Measurements from ENCODE around the gene DOP1A. TPM values are rescaled to one million over a fixed set of nuclear protein-coding genes. Genes with fewer than 3 reads are reported as not detected.

Gene DOP1A
- total and polyA plus RNA-seq, 2 experiments from 2014 or later: 4.5 to 26.0 TPM

DNA sequence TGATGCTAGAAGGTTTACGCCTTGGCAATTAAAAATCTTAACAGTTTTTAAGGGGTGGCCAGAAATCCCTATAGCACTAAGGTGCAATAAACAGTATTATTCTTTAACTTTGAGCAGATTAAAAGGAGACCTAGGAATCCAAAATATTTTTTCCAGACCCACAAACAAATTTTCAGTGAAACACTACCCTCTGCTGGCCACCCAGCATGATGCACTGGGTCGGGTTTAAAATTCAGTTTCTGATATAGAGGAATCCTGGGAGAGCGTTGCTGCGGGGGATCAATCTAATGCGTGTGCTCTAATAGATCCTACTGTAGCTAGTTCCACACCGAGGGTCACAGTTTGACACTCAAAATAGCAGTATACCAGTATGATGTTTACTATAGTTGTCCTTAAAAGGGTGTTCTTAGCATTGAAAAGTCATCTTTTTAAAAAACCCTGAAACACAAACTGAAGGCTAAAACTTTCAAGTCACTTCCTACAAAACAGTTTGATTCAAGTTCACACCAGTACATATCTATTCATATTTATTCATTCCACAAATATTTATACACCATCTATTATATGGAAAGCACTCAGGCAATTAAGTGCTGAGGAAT lies 12.0 kb upstream of the DOP1A start:
- peak; percentile 63 to 66 for DNase-seq (ENCODE audit: low read depth in 1 of 2, low spot score in 1 of 2)
- TF ChIP-seq, protein P1, sequence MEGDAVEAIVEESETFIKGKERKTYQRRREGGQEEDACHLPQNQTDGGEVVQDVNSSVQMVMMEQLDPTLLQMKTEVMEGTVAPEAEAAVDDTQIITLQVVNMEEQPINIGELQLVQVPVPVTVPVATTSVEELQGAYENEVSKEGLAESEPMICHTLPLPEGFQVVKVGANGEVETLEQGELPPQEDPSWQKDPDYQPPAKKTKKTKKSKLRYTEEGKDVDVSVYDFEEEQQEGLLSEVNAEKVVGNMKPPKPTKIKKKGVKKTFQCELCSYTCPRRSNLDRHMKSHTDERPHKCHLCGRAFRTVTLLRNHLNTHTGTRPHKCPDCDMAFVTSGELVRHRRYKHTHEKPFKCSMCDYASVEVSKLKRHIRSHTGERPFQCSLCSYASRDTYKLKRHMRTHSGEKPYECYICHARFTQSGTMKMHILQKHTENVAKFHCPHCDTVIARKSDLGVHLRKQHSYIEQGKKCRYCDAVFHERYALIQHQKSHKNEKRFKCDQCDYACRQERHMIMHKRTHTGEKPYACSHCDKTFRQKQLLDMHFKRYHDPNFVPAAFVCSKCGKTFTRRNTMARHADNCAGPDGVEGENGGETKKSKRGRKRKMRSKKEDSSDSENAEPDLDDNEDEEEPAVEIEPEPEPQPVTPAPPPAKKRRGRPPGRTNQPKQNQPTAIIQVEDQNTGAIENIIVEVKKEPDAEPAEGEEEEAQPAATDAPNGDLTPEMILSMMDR (IDR thresholded peaks at IDR 0.05; ENCODE audit: low read depth, low read length): peak; percentile 83
- Histone ChIP-seq H3K4me1 (ENCODE audit: low read depth) (peaks cover 9% of the 10 kb centered on the region), H3K36me3 (peaks cover 10% of the 10 kb centered on the region), H3K9me3 (ENCODE audit: low read depth) (no peaks in the 10 kb centered on the region), H3K4me3 (no peak overlapping the region), H3K27me3 (no peaks in the 10 kb centered on the region), H3K27ac (no peak overlapping the region)

DNA sequence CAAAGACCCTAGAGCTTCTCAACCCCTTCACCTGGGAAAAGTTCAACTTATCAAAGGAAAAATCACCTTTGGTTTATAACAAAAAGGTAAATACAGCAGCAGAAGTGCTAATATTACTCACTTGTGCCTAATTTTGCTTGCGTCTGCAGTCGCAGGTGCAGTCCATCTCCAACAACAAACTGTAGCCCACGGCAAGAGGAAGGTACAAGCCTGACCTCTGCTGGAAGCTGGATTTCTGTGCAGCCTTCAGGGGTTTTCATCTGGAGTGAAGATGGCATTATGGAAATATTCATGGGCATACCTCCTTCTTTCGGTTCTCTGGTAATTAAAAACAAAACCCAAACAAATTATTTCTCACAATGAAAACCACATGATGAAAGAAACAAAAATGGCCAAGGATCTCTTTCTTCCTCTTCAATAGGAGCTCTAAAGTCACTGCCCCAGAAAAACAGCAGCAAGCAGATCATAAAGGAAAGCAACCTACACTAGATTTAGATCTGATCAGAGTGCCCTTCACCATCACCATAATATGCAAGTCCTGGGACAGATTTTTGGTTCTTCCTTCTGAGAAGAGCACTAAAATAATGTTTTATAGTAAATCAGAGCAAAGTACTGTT lies 9.7 kb upstream of the DOP1A start:
- peaks cover 10% of the 10 kb centered on the region for H3K36me3 ChIP-seq
- no peak overlapping the region for H3K4me3 ChIP-seq
- TF ChIP-seq, protein P1 (IDR thresholded peaks at IDR 0.05; ENCODE audit: low read depth, low read length): peak; percentile 84
- H3K27me3 ChIP-seq: no peaks in the 10 kb centered on the region
- no peak overlapping the region for H3K27ac ChIP-seq
- peak; percentile 59 to 66 for DNase-seq (ENCODE audit: low read depth in 1 of 2, low spot score in 1 of 2)
- no peaks in the 10 kb centered on the region for H3K9me3 ChIP-seq (ENCODE audit: low read depth)
- no peaks in the 10 kb centered on the region for H3K4me1 ChIP-seq (ENCODE audit: low read depth)

DNA sequence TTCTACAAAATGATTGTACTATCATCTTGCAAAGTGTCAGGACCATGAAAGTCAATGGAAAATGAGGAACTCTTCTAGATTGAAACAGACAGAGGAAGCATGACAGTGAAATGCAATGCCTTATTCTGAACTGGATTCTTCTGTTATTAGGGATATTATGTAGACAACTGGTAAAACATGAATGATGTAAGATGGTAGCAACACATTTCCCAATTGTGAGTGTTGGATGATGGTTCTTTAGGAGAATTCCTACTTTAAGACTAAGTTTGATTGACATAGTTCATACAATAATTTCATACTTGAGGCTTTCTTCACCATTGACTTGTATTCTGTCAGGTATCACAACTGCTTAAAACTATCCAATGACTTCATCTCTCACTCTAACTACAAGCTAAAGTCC lies 6.3 kb upstream of the DOP1A start:
- DNase-seq (ENCODE audit: low read depth in 1 of 2, low spot score in 1 of 2): no peak
- Histone ChIP-seq H3K4me3 (no peak overlapping the region), H3K27ac (no peak overlapping the region), H3K36me3 (peaks cover 10% of the 10 kb centered on the region), H3K27me3 (no peaks in the 10 kb centered on the region), H3K4me1 (ENCODE audit: low read depth) (no peaks in the 10 kb centered on the region), H3K9me3 (ENCODE audit: low read depth) (no peaks in the 10 kb centered on the region)
- TF ChIP-seq, protein P1 (IDR thresholded peaks at IDR 0.05; ENCODE audit: low read depth, low read length): no peak

- peak in 1 of 2 donors; percentile 17 for DNase-seq (ENCODE audit: low read depth in 1 of 2, low spot score in 1 of 2)
- H3K27ac ChIP-seq: no peak overlapping the region
- no peaks in the 10 kb centered on the region for H3K9me3 ChIP-seq (ENCODE audit: low read depth)
- no peak overlapping the region for H3K4me3 ChIP-seq
- TF ChIP-seq, protein P1 (IDR thresholded peaks at IDR 0.05; ENCODE audit: low read depth, low read length): no peak
- H3K36me3 ChIP-seq: no peaks in the 10 kb centered on the region
- H3K4me1 ChIP-seq (ENCODE audit: low read depth): no peaks in the 10 kb centered on the region
- no peaks in the 10 kb centered on the region for H3K27me3 ChIP-seq
These were observed 5.2 kb upstream of the DOP1A start for GRCh38 chr6:83062225-83062624.

DNA sequence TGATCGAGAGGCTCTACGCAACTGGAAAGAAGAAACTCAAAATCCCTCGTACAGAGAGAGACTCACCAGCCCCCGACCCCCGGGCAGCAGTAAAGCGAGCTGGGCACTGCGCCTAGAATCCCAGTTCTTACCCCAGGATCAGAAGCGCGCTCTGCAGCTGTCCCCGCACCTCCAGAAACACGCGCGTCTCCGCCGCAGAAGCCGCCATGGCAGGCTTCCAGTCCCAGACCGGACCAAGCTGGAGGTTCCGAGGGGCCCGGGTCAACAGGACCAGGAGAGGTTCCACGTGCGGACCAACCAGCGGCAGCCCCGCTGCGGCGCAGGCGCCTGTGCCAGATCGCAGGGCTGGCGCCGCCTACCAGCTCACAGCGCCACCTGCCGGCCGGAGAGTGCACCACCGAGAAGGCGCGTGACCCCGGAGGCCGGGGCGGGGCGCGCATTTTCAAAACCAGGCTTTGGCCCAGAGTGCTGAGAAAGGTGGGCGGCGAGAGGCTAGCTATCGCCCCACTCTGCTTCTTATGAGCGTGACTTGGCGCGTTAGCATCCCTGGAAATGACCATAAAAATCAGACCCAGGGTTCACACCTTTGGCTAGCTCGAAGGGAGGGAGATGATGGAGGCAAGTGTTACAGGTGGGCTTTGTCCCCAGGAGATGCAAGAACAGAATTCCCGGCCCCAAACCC lies 1.8 kb upstream of the DOP1A start, which contains the start of gene UBE3D:
Gene UBE3D (minus strand): TSS at position 331 of the 682 bp plus-strand sequence. CDS start 123 bp downstream, at position 208.
- Histone ChIP-seq H3K27me3 (no peaks in the 10 kb centered on the region), H3K4me1 (ENCODE audit: low read depth) (peaks cover 7% of the 10 kb centered on the region), H3K9me3 (ENCODE audit: low read depth) (no peaks in the 10 kb centered on the region), H3K36me3 (no peaks in the 10 kb centered on the region), H3K4me3 (peak within 1 kb of the TSS; percentile 71), H3K27ac (peak within 1 kb of the TSS; percentile 65)
- DNase-seq (ENCODE audit: low read depth in 1 of 2, low spot score in 1 of 2): peak; percentile 88 to 95
- TF ChIP-seq, protein P1 (IDR thresholded peaks at IDR 0.05; ENCODE audit: low read depth, low read length): peak; percentile 91
